ENCODE data around the gene CNTN4.
"Not testable (repeated sequence)": the region's sequence is repeated elsewhere in the genome, so short reads cannot be mapped to it uniquely, and the experiment has no call there.

Gene CNTN4

DNA sequence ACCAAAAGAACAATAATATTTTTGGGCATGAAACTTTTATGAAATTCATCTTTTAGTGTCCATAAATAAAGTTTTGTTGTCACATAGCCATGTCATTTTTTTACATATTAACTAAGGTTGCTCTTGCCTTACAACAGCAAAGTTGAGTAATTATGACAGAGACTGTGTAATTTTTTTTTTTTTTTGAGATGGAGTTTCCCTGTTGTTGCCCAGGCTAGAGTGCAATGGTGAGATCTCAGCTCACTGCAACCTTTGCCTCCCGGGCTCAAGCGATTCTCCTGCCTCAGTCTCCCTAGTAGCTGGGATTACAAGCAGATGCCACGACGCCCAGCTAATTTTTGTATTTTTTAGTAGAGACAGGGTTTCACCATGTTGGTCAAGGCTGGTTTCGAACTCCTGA, 894.5 kb downstream of the CNTN4 start:
- DNase-seq = not testable (repeated sequence)

GRCh38 chr3:2993736-2994135, 895.1 kb downstream of the CNTN4 start:
- no peak for DNase-seq

GRCh38 chr3:2995195-2995594, 896.5 kb downstream of the CNTN4 start:
- no peak for DNase-seq

GRCh38 chr3:3005146-3005744, 906.6 kb downstream of the CNTN4 start:
- DNase-seq = no peak

GRCh38 chr3:3013317-3014052, 914.8 kb downstream of the CNTN4 start:
- no peak for DNase-seq

DNA sequence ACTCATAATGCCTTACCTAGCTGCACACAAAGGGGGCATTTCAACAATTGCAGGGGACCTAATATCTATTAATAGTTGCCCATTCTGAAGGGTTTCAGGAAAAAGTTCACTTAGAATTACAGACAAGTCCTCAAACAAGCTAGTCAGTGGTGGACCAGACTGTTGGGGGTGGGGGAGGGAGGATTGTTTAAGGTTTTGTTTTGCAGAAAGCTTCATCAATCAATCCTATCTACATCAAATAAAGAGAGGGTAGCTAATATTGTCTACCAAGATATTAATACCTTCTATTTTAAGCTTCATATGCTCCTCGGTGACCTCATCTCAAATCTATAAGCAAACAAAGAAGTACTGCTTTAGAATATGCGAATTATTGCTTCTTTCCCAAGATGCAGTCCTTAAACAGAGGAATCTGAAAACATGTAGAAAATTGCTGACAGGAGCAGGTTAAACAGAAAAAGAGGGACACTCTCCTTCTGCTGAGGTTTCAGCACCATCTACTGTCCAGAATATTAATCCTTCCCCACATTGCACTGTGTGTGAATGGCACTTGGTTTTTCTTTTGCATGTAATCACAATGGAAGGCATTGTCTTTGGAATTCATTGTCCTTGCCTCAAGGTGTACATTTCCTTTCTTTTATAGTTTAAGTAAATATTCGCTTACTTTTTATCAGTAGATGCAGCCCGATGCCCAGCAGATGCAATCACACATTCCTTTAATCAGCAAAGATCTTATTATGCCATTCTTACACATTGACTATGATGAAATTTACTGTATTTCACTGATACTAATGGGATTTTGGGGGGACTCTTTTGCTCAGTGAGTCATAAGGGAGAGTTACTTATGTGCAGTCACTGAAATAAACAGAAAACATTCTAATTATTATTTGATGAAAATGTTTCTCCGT, 916.8 kb downstream of the CNTN4 start:
- peak; percentile 4 to 80 (median 30) for DNase-seq

GRCh38 chr3:3016226-3016625, 917.6 kb downstream of the CNTN4 start:
- DNase-seq = no peak

DNA sequence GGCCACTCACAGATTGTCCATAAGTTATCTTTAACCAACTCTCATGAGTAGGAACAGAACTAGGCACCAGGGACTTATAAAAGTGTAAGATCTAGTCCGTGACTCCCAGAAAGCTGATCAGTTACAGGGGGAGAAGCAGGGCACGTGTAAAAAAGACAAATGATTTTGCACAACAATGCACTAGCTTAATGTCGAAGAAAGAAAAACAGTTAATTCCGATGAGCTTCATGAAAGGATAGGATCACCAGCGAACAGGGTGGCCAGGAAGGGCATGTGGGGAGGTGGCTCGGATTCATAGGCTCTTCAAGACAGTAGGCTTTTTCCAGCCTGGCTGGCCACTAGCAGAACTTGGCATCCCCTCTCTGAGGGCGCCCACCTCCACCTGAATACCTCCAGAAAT, 921.5 kb downstream of the CNTN4 start:
- DNase-seq = no peak

DNA sequence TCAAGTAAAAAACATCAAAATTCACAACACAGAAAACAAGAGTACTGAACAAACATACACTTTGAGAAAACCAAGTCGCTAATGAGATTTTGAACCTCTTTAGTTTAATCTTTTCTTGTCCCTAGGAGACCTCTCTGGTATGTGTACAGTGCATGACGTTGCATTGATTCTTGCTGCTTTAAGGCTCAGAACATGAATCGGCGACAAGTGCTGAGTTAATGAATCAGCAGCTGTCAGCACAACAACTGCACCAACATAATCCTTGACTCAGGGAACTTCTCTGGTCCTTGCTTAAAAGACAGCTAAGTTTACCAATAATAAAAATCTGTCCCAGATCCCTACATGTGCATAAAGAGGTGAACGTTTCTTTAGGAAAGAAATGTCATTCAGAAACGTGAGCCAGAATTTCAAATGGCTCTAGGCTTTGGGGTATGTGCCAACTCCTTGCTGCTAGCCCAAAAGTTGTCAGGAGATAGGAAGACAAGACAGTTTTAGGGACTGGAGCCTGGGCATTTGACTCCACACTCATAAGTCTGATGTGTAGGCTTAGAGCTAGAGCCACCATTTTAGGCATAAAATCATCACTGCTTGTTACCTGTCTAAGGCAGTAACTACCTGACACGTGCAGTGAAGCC, 924.6 kb downstream of the CNTN4 start:
- peak in 1 of 3 experiments; percentile 68 for DNase-seq

GRCh38 chr3:3027976-3028567, 929.4 kb downstream of the CNTN4 start:
- DNase-seq = no peak

DNA sequence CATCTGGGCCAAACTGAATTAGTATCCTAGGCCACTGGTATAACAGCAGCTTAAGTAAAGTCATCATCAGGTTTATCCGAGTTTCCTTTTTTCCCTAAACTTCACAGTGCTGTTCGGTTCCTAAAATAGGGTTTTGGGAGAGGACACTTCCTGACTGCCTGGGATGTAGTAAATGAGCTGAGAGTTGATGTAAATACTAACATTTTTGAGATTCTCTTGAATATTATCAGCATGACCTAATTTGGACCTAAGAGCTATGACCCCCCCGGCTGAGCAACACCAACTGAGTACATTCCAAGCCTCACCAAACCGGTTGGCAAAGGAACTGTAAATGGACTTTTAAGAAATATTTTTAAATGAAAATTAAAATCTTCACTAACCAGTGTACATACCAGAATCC, 932.7 kb downstream of the CNTN4 start:
- DNase-seq = no peak

DNA sequence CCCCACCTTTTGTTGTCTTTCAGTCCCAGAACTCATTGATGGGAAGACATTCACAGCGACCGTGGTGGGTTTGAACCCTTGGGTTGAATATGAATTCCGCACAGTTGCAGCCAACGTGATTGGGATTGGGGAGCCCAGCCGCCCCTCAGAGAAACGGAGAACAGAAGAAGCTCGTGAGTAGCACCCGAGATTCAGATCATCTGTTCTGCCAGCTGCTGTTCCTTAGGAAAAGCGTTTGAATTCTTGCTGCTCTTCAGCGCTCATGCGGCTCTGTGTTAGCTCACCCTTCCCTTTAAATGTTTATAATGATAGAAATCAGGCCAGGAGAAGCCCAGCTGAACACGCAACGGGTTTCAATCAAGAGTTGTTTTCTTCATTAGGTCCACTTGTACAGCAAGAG, 938.5 kb downstream of the CNTN4 start:
- peak in 1 of 3 experiments; percentile 20 for DNase-seq

- DNase-seq = peak; percentile 14 to 80 (median 45)
These were observed 939.7 kb downstream of the CNTN4 start for GRCh38 chr3:3038201-3038991.

DNA sequence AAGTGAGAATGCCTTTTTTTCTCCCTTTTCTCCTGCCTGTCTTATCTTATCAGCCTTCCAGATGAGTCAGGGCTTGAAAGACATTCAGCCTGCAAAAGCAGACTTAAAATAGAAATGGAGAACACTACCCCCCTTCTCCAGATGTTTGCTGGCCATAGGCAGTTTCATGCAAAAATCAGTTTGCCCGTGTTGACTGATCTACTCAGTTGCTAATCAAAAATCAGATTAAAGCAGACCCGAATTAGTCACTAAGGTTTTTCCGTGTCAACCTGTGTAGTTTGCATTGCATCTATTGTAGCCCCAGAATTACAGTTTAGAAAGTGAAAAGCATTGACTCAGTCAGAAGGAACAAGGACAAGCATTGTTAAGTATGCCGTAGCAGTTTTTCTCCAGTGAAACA, 955.3 kb downstream of the CNTN4 start:
- DNase-seq = no peak

DNA sequence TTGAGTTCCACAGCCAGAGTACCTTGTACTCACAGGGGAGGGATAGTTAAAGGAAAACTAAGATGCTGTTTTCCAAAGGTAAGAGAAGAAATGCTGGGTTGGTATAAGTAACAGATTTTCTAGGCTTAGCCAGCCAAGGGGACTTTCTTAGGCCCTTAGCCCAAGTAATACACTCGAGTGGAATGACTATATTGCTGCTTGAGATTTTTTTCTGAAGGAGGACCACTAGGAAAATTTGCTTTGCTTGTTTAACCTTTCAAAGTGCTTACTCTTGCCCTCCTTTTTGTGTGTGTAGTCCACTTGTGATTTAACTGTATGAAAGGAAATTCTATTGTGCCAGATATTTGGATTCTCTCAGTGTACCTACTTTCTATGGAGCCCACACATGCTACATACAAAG, 961.0 kb downstream of the CNTN4 start:
- DNase-seq = no peak

GRCh38 chr3:3064297-3064696, 965.6 kb downstream of the CNTN4 start:
- DNase-seq = no peak

DNA sequence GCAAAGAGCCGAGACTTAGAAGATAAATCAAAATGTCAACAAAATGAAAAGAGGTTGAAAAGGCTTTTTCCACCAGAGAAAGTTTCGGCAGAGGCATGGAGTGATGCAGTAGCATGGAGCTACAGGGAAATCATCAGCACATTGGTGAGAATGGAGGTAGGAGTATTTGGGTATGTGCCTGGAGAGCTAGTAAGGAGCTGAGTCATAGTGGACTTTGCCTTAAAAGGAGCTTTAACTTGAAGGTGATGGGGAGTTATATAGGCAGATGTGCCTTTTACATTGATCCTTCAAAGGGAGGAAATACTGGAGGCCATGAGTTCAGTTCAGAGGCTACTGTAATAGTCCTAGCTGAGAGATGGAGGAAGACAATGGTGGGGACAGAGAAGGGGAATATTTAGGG, 967.2 kb downstream of the CNTN4 start:
- no peak for DNase-seq

DNA sequence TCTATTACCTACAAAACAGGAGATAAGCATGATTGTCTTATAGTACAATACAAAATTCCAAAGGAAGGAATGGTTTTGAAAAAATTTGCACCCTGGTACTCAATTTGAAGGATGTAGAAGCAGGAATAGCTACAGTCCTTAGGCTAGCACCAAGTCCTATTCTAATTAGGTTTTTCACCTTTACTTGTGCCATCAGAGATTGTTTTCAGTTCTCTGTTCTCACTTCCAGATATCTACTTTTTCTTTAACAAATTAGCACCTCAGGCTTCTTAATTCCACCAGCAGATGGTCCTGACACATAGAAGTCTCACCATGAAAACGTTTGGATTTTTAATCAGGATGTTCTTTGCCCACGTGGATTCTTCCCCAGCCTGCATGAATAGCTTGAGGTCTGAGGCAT, 967.7 kb downstream of the CNTN4 start:
- DNase-seq = no peak

DNA sequence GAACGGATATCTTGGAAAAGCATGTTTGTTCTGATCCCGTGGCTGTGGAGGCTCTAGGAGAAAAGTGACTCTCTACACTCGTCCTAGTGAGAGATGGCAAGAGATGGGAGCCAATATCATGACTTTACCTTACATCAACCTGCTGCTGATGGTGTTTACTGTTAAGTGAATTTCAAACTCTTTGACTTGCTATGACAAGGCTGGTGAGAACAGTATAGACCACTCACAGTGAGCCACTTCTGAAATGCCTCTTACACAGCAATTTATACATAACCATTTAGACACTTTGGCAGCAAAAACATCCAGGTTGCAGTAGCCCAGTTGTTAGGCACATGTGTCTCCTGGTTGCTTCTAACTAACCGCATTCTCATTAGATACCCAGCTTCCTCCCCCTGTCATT, 968.2 kb downstream of the CNTN4 start:
- DNase-seq = no peak

DNA sequence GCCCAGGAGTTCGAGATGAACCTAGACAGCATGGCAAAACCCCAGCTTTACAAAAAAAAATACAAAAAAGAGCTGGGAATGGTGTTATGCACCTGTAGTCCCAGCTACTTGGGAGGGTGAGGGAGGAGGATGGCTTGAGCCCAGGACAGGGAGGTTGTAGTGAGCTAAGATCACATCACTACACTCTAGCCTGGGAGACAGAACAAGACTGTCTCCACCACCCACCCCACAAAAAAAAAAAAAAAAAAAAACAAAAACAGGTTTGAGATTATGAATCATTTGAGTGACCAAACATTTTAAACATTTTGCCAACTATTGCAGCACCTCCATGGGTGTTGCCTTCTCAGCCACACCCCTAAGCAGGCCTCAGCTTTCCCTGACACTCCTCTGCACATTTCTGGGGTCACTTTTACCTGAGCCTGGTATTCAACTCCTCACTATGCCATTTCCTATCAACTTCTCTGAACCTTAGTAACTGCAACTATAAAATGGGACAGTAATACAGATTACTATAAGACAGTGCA, 969.8 kb downstream of the CNTN4 start:
- no peak for DNase-seq

- peak in 2 of 3 experiments; percentile 16 to 57 for DNase-seq
These were observed 971.1 kb downstream of the CNTN4 start for GRCh38 chr3:3069723-3070122.

GRCh38 chr3:3071136-3071535, 972.5 kb downstream of the CNTN4 start:
- DNase-seq = peak in 1 of 3 experiments; percentile 41

Measured in NCI-H1417 (cell line).